Fibroblast of skin of left biceps (primary cell): Measurements from ENCODE around the gene KCNQ5.
"Not testable (repeated sequence)": the region's sequence is repeated elsewhere in the genome, so short reads cannot be mapped to it uniquely, and the experiment has no call there.

Experiments used
- DNase-seq, 2 experiments: peaks; one replicate each; pipeline ENCODE4 v3.0.0-alpha.2; 2013; ENCODE audit warnings: low read depth in 2 of 2

KCNQ5 gene

GRCh38 chr6:72952808-72953630, 331.2 kb downstream of the KCNQ5 start:
- DNase-seq: no peak

- peak in 1 of 2 experiments; percentile 38 for DNase-seq
Observed at GRCh38 chr6:72953971-72954381, 332.1 kb downstream of the KCNQ5 start.

- peak in 1 of 2 experiments; percentile 40 for DNase-seq
Observed at GRCh38 chr6:72954716-72955115, 332.9 kb downstream of the KCNQ5 start.

- DNase-seq: no peak
Observed at GRCh38 chr6:72955666-72956065, 333.8 kb downstream of the KCNQ5 start.

- no peak for DNase-seq
Observed at GRCh38 chr6:72956272-72956671, 334.4 kb downstream of the KCNQ5 start.

- DNase-seq: no peak
Observed at GRCh38 chr6:72959821-72960220, 338.0 kb downstream of the KCNQ5 start.

GRCh38 chr6:72963946-72964345, 342.1 kb downstream of the KCNQ5 start:
- no peak for DNase-seq

GRCh38 chr6:72966628-72967280, 344.9 kb downstream of the KCNQ5 start:
- peak in 1 of 2 experiments; percentile 37 for DNase-seq

- DNase-seq: no peak
Observed at GRCh38 chr6:72967329-72967728, 345.5 kb downstream of the KCNQ5 start.

- DNase-seq: no peak
Observed at GRCh38 chr6:72968704-72969103, 346.8 kb downstream of the KCNQ5 start.

GRCh38 chr6:72969666-72970065, 347.8 kb downstream of the KCNQ5 start:
- no peak for DNase-seq

- no peak for DNase-seq
Observed at GRCh38 chr6:72972579-72972978, 350.7 kb downstream of the KCNQ5 start.

- DNase-seq: no peak
Observed at GRCh38 chr6:72974276-72974675, 352.4 kb downstream of the KCNQ5 start.

GRCh38 chr6:72975352-72975752, 353.5 kb downstream of the KCNQ5 start:
- no peak for DNase-seq

- no peak for DNase-seq
Observed at GRCh38 chr6:72976484-72976883, 354.6 kb downstream of the KCNQ5 start.

- no peak for DNase-seq
Observed at GRCh38 chr6:72977114-72977513, 355.2 kb downstream of the KCNQ5 start.

- not testable (repeated sequence) for DNase-seq
Observed at GRCh38 chr6:72978808-72979207, 356.9 kb downstream of the KCNQ5 start.

- DNase-seq: not testable (repeated sequence)
Observed at GRCh38 chr6:72984189-72984831, 362.4 kb downstream of the KCNQ5 start.

GRCh38 chr6:72984981-72985665, 363.3 kb downstream of the KCNQ5 start:
- DNase-seq: peak; percentile 77 to 84

- DNase-seq: no peak
Observed at GRCh38 chr6:72987301-72987700, 365.4 kb downstream of the KCNQ5 start.

- no peak for DNase-seq
Observed at GRCh38 chr6:72999995-73000394, 378.1 kb downstream of the KCNQ5 start.

GRCh38 chr6:73000460-73000859, 378.6 kb downstream of the KCNQ5 start:
- no peak for DNase-seq
